ENCODE measurements around the gene XPC.

- TF ChIP-seq, protein P1, sequence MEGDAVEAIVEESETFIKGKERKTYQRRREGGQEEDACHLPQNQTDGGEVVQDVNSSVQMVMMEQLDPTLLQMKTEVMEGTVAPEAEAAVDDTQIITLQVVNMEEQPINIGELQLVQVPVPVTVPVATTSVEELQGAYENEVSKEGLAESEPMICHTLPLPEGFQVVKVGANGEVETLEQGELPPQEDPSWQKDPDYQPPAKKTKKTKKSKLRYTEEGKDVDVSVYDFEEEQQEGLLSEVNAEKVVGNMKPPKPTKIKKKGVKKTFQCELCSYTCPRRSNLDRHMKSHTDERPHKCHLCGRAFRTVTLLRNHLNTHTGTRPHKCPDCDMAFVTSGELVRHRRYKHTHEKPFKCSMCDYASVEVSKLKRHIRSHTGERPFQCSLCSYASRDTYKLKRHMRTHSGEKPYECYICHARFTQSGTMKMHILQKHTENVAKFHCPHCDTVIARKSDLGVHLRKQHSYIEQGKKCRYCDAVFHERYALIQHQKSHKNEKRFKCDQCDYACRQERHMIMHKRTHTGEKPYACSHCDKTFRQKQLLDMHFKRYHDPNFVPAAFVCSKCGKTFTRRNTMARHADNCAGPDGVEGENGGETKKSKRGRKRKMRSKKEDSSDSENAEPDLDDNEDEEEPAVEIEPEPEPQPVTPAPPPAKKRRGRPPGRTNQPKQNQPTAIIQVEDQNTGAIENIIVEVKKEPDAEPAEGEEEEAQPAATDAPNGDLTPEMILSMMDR (IDR thresholded peaks at IDR 0.05; ENCODE audit: poor library complexity) = no peak
- TF ChIP-seq EZH2 (IDR thresholded peaks at IDR 0.05; ENCODE audit: borderline replicate concordance) (no peak), EZH2phosphoT487 (IDR thresholded peaks at IDR 0.05; ENCODE audit: low read depth, severe bottlenecking, unreplicated experiment) (no peak)
These were observed 33.2 kb upstream of the XPC start for GRCh38 chr3:14211621-14212020.

Data from hepatocyte (in vitro differentiated cells).